IPS DF 4.7 (cell line): ENCODE results near the gene CASTOR1.

ENCODE experiments used
- DNase-seq: peaks from one replicate; pipeline ENCODE4 v3.0.0-alpha.2; 2013; ENCODE audit warnings: low spot score; ENCODE audit errors: extremely low read depth

CASTOR1 gene

GRCh38 chr22:30285176-30285845 lies 4.0 kb downstream of the CASTOR1 start:
- no peak for DNase-seq

- no peak for DNase-seq
Observed at GRCh38 chr22:30284666-30285065, 4.6 kb downstream of the CASTOR1 start.

GRCh38 chr22:30284172-30284571 lies 5.1 kb downstream of the CASTOR1 start:
- no peak for DNase-seq

- DNase-seq = no peak
Observed at GRCh38 chr22:30283342-30283741, 6.0 kb downstream of the CASTOR1 start.

GRCh38 chr22:30282616-30283046 lies 6.7 kb downstream of the CASTOR1 start:
- no peak for DNase-seq

GRCh38 chr22:30280505-30280904 lies 8.8 kb downstream of the CASTOR1 start:
- no peak for DNase-seq

- no peak for DNase-seq
Observed at GRCh38 chr22:30279932-30280331, 9.4 kb downstream of the CASTOR1 start.

GRCh38 chr22:30279046-30279788 lies 10.1 kb downstream of the CASTOR1 start:
- no peak for DNase-seq

GRCh38 chr22:30277547-30278344 lies 11.6 kb downstream of the CASTOR1 start:
- no peak for DNase-seq

GRCh38 chr22:30276039-30276438 lies 13.3 kb downstream of the CASTOR1 start:
- DNase-seq = no peak

GRCh38 chr22:30275625-30276024 lies 13.7 kb downstream of the CASTOR1 start:
- DNase-seq = no peak

- no peak for DNase-seq
Observed at GRCh38 chr22:30274437-30274812, 14.9 kb downstream of the CASTOR1 start.

- DNase-seq = no peak
Observed at GRCh38 chr22:30273711-30274436, 15.4 kb downstream of the CASTOR1 start.

- no peak for DNase-seq
Observed at GRCh38 chr22:30272781-30273601, 16.3 kb downstream of the CASTOR1 start.

GRCh38 chr22:30270832-30271231 lies 18.5 kb downstream of the CASTOR1 start:
- DNase-seq = no peak

GRCh38 chr22:30268331-30268730 lies 21.0 kb downstream of the CASTOR1 start:
- DNase-seq = no peak

- no peak for DNase-seq
Observed at GRCh38 chr22:30267382-30268302, 21.7 kb downstream of the CASTOR1 start.

GRCh38 chr22:30266445-30267381 lies 22.6 kb downstream of the CASTOR1 start, which contains the start of gene OSM:
OSM (minus strand) TSS chr22:30266851; CDS start chr22:30266799, 52 bp downstream.
- no peak for DNase-seq
